SK-N-MC (cell line): Measurements from ENCODE around the gene TTC7B.

Source experiments
- EZH2 ChIP-seq: fragments of 200-600 bp; sonication (generic); IDR thresholded peaks from one replicate; pipeline ENCODE4 v1.6.1; 2017; ENCODE audit warnings: antibody characterized with exemption
- FOXP2 ChIP-seq: optimal IDR thresholded peaks from 2 replicates; pipeline ENCODE3; 2011; ENCODE audit warnings: mild to moderate bottlenecking, moderate library complexity; ENCODE audit not compliant: insufficient read depth; ENCODE audit errors: extremely low read length, control extremely low read depth
- POLR2AphosphoS5 ChIP-seq: IDR thresholded peaks from 2 replicates; pipeline ENCODE4 v1.6.1; 2012; ENCODE audit warnings: mild to moderate bottlenecking, low read depth, low read length, borderline replicate concordance

GRCh38 chr14:90517076-90517841 is 299.0 kb downstream of the TTC7B start:
- TF ChIP-seq EZH2 (no peak), POLR2AphosphoS5 (no peak), FOXP2 (no peak)
